MM.1S (cell line): ENCODE results near the gene RDH14.

Experiments used
- DNase-seq: peaks from one replicate; pipeline ENCODE4 v3.0.0-alpha.2; 2015
- H2AFZ ChIP-seq: fragments of 300-600 bp; sonication (generic); 2 replicates; pipeline ENCODE4 v1.6.0; 2016; ENCODE audit warnings: antibody characterized with exemption, low read length
- H3F3A ChIP-seq: fragments of 300-600 bp; sonication (generic); 2 replicates; pipeline ENCODE4 v1.6.1; 2016; ENCODE audit warnings: mild to moderate bottlenecking, antibody characterized with exemption, low read length, moderate library complexity, mixed read lengths; ENCODE audit not compliant: insufficient read depth
- H3K27ac ChIP-seq: fragments of 300-600 bp; sonication (generic); 2 replicates; pipeline ENCODE4 v1.5.1; 2016; ENCODE audit warnings: mild to moderate bottlenecking, low read length
- H3K27me3 ChIP-seq: fragments of 300-600 bp; sonication (generic); replicated peaks from 2 replicates; pipeline ENCODE4 v1.6.0; 2016; ENCODE audit warnings: low read length; ENCODE audit not compliant: insufficient read depth
- H3K36me3 ChIP-seq: fragments of 300-600 bp; sonication (generic); replicated peaks from 2 replicates; pipeline ENCODE4 v1.6.1; 2016; ENCODE audit warnings: mild to moderate bottlenecking, low read length, mixed read lengths; ENCODE audit not compliant: insufficient read depth
- H3K4me1 ChIP-seq: fragments of 300-600 bp; sonication (generic); 2 replicates; pipeline ENCODE4 v1.6.1; 2016; ENCODE audit warnings: low read length, mixed read lengths
- H3K4me2 ChIP-seq: fragments of 300-600 bp; sonication (generic); 2 replicates; pipeline ENCODE4 v1.6.0; 2016; ENCODE audit warnings: low read depth, low read length
- H3K4me3 ChIP-seq: fragments of 300-600 bp; sonication (generic); 2 replicates; pipeline ENCODE4 v1.5.1; 2016; ENCODE audit warnings: low read length, mixed read lengths
- H3K79me2 ChIP-seq: fragments of 300-600 bp; sonication (generic); 2 replicates; pipeline ENCODE4 v1.6.1; 2016; ENCODE audit warnings: mixed run types, low read length, mixed read lengths
- H3K9ac ChIP-seq: fragments of 300-600 bp; sonication (generic); 2 replicates; pipeline ENCODE4 v1.6.1; 2016; ENCODE audit warnings: low read length, mixed read lengths
- H3K9me2 ChIP-seq: fragments of 300-600 bp; sonication (generic); replicated peaks from 2 replicates; pipeline ENCODE4 v1.6.1; 2016; ENCODE audit warnings: mild to moderate bottlenecking, low read length, mixed read lengths; ENCODE audit not compliant: insufficient read depth
- H3K9me3 ChIP-seq: fragments of 300-600 bp; sonication (generic); replicated peaks from 2 replicates; pipeline ENCODE4 v1.6.1; 2016; ENCODE audit warnings: mild to moderate bottlenecking, low read length, mixed read lengths; ENCODE audit not compliant: insufficient read depth
- H4K20me1 ChIP-seq: fragments of 300-600 bp; sonication (generic); 2 replicates; pipeline ENCODE4 v1.6.1; 2016; ENCODE audit warnings: mild to moderate bottlenecking, low read length, moderate library complexity, mixed read lengths; ENCODE audit not compliant: insufficient read depth
- EZH2 ChIP-seq: fragments of 300-600 bp; sonication (generic); optimal IDR thresholded peaks from 2 replicates; pipeline ENCODE3; 2017; ENCODE audit warnings: low read depth, mild to moderate bottlenecking, antibody characterized with exemption, low read length, mixed read lengths
- EZH2phosphoT487 ChIP-seq: fragments of 300-600 bp; sonication (generic); IDR thresholded peaks from 2 replicates; pipeline ENCODE4 v1.6.1; 2018; ENCODE audit warnings: antibody characterized with exemption, low read length
- TF ChIP-seq, protein P1 (sequence below): fragments of 300-600 bp; sonication (generic); IDR thresholded peaks from 2 replicates; pipeline ENCODE4 v1.5.1; 2016; ENCODE audit warnings: antibody characterized with exemption, low read length, mixed read lengths

RDH14 gene

GRCh38 chr2:18552351-18553077 is 7.9 kb downstream of the RDH14 start:
- H3K4me1 ChIP-seq, result no peaks in the 10 kb centered on the region
- TF ChIP-seq EZH2, result no peak
- TF ChIP-seq, protein P1, sequence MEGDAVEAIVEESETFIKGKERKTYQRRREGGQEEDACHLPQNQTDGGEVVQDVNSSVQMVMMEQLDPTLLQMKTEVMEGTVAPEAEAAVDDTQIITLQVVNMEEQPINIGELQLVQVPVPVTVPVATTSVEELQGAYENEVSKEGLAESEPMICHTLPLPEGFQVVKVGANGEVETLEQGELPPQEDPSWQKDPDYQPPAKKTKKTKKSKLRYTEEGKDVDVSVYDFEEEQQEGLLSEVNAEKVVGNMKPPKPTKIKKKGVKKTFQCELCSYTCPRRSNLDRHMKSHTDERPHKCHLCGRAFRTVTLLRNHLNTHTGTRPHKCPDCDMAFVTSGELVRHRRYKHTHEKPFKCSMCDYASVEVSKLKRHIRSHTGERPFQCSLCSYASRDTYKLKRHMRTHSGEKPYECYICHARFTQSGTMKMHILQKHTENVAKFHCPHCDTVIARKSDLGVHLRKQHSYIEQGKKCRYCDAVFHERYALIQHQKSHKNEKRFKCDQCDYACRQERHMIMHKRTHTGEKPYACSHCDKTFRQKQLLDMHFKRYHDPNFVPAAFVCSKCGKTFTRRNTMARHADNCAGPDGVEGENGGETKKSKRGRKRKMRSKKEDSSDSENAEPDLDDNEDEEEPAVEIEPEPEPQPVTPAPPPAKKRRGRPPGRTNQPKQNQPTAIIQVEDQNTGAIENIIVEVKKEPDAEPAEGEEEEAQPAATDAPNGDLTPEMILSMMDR, result no peak
- no peak for TF ChIP-seq EZH2phosphoT487
- H3K4me2 ChIP-seq, result no peak overlapping the region
- no peaks in the 10 kb centered on the region for H3K27me3 ChIP-seq
- no peak overlapping the region for H3K4me3 ChIP-seq
- no peak for DNase-seq
- no peaks in the 10 kb centered on the region for H3K9me3 ChIP-seq
- no peaks in the 10 kb centered on the region for H3K79me2 ChIP-seq
- no peaks in the 10 kb centered on the region for H3K36me3 ChIP-seq
- no peak overlapping the region for H3K27ac ChIP-seq
- H3K9me2 ChIP-seq, result no peaks in the 10 kb centered on the region
- no peak overlapping the region for H2AFZ ChIP-seq
- H4K20me1 ChIP-seq, result no peaks in the 10 kb centered on the region
- H3K9ac ChIP-seq, result no peak overlapping the region
- H3F3A ChIP-seq, result no peaks in the 10 kb centered on the region

- Histone ChIP-seq H3K36me3 (no peaks in the 10 kb centered on the region), H3K4me3 (no peak overlapping the region), H3K4me1 (0 out of 2 replicates have a peak, but pooled peaks cover 5% of the 10 kb centered on the region), H3F3A (0 out of 2 replicates have a peak, but pooled peaks cover under 1% of the 10 kb centered on the region), H3K9me2 (no peaks in the 10 kb centered on the region), H3K9ac (no peak overlapping the region), H2AFZ (no peak overlapping the region), H4K20me1 (no peaks in the 10 kb centered on the region), H3K9me3 (no peaks in the 10 kb centered on the region), H3K27ac (no peak overlapping the region), H3K27me3 (no peaks in the 10 kb centered on the region), H3K79me2 (no peaks in the 10 kb centered on the region), H3K4me2 (no peak overlapping the region)
- no peak for DNase-seq
- TF ChIP-seq EZH2phosphoT487, result no peak
- TF ChIP-seq, protein P1, result no peak
- TF ChIP-seq EZH2, result no peak
Observed at GRCh38 chr2:18551623-18552022, 8.8 kb downstream of the RDH14 start.

- Histone ChIP-seq H3K27me3 (no peaks in the 10 kb centered on the region), H3K4me2 (no peak overlapping the region), H3K4me1 (0 out of 2 replicates have a peak, but pooled peaks cover 5% of the 10 kb centered on the region), H3K9me3 (no peaks in the 10 kb centered on the region), H4K20me1 (no peaks in the 10 kb centered on the region), H3K27ac (no peak overlapping the region), H3K36me3 (no peaks in the 10 kb centered on the region), H3K4me3 (no peak overlapping the region), H3K79me2 (no peaks in the 10 kb centered on the region), H3F3A (0 out of 2 replicates have a peak, but pooled peaks cover 5% of the 10 kb centered on the region), H2AFZ (no peak overlapping the region), H3K9me2 (no peaks in the 10 kb centered on the region), H3K9ac (no peak overlapping the region)
- TF ChIP-seq EZH2 (no peak), EZH2phosphoT487 (no peak)
- TF ChIP-seq, protein P1, result no peak
- DNase-seq, result no peak
Observed at GRCh38 chr2:18551169-18551568, 9.3 kb downstream of the RDH14 start.
